Fibroblast of peridontal ligament (primary cell): Measurements from ENCODE around the gene LBH.

Experiments
- DNase-seq: peaks from one replicate; pipeline ENCODE4 v3.0.0-alpha.2; 2010; ENCODE audit errors: extremely low read depth

LBH gene

DNA sequence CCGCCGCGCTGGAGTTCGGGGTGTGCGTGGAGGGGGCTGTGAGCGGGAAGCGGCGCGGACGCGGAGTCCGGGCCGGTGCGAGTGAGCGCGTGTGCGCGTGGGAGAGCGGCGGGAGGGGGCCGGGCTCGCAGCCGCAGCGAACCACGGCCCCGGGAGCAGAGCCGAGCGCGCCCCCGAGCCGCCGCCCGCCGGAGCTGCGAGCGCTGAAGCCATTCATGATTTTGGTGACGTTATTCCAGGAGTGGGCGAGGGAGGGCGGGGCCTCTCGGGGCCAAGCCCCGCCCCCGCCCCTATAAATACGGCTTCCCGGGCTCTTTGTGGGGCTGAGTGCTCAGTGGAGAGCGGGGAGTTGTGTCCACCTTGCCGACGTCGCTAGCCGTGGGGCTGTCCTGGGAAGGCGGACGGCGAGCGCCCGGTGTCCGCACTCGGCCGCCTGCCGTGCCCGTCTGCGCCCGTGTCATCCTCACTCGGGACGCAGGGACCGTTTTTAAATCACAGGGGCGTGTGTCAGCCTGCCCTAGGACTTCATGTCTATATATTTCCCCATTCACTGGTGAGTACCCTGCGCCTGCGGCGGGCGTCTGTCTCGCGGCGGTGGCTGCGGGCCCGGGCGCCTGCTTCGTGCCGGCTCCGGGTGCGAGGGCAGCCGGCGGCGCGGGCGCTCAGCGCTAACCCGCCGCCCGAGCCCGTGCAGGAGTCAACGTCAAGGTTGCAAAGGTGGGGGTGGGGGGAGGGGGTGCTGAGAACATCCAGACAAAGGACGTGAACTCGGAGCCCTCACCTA, at the start of gene LBH:
TSS of gene LBH (plus strand) at position 323 of the 784 bp plus-strand sequence. CDS start at position 528, 205 bp downstream.
- peak; percentile 75 for DNase-seq

DNA sequence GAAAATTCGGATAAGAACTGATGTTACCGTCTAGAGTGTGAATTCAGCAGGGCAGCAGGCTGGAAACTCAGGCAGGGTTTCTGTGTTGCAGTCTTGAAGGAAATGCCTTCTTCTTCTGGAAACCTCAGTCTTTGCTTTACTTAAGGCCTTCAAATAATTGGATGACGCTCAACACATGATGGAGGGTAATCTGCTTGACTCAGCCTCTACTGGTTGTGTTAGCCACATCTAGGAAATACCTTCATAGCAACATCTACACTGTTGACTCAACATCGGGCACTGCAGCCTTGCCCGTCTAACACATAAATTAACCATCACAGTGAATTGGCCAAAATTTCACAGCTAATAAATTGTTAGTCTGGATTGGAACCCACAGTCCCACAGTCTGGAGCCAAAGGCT, 47.3 kb upstream of the LBH start:
- DNase-seq = no peak

DNA sequence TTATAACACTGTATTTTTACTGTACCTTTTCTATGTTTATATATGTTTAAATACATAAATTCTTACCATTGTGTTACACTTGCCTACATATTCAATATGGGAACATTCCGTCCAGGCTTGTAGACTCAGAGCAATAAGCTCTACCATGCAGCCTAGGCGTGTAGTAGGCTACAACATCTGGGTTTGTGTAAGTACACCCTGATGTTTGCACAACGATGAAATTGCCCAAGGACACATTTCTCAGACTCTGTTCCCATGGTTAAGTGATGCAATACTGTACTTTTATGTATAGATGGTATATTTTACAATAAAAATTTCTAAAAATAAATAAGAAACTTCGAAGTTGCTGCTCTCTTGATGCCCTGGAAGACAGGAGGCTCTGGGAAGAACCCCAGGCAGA, 46.2 kb upstream of the LBH start:
- no peak for DNase-seq

DNA sequence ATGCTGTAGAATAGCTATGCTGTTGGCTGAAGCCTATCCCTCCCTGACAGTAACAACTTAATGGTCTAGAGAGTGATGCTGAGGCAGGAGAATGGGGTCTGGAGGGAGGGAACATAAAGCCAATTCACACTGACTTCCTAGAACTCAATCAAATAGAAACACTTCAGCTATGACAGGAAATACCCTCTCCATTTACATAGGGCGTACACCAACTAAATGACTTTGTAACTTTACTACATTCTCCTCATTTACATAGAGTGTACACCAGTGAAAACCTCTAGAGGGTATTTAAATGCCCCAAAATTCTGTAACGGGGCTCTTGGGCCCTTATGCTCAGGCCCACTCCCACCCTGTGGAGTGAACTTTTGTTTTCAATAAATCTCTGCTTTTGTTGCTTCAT, 43.0 kb upstream of the LBH start:
- no peak for DNase-seq

DNA sequence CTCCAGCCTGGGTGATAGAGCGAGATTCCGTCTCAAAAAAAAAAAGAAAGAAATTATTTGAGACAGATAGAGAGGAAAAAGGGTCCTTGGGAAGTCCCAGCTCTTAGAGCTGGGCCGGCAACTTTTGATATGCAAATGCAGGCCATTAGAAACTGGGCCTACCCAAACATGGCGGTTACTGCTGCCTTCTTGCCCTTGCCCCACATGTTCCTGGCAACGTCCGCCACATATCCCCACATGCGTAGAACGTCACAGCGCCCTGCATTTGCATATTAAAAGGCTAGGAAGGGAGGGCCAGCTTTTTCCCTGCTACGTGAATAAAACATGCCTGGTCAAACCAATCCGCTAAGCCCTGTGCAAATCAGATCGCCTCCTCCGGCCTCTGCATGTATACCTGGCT, 40.7 kb upstream of the LBH start:
- no peak for DNase-seq

DNA sequence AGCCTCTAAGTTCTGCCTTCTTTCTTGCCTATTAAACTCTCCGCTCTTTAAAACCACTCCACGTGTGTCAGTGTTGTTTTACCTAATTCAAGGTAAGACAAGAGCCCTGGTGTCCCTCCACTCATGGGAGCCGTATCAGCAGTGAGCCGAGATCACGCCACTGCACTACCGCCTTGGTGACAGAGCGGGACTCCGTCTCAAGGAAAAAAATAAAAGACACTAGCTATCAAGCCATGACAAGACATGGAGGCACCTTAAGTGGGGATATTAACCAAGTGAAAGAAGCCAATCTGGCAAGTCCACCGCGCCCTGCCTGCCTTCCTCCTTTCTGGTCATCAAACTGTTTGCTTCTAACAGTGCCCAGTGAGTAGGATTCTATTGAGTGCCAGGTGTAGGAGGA, 40.2 kb upstream of the LBH start:
- no peak for DNase-seq

DNA sequence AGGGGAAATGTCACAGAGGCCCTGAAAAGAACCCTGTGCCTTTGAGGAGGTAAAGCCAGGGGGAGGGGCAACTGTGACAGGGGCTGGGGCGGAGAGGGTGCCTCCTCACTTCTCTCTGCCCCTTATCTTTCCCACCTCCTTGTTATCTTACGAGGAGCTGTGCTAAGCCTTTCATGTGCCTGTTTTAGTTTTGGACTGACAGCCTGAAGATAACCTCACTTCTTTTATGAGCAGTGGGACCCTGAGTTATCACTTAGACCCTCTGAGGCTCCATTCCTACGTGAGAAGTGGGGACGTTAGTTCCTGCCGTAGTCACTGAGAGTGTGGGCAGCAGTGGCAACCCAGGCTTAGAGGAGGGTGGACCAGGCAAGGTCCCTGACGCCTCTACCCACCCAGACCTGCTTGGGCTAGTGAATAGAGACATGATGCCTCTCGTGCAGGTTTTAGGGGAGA, 39.5 kb upstream of the LBH start:
- DNase-seq = no peak

DNA sequence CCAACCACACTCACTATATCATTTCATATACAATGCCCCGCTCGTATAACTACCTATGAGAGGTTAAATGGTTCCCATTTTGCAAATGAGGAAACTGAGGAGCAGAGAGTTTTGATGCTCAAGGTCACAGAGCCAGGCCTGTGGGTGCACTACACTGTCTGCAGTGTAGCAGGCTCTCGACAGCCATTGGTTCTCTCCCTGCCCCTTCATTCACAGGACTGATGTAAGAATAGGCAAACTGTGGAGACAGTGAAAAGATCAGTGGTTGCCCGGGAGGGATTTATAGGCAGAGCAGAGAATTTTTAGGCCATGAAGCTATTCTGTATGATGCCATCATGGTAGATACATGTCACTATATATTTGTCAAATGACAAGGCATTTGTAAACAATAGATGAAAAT, 39.0 kb upstream of the LBH start:
- DNase-seq = no peak

DNA sequence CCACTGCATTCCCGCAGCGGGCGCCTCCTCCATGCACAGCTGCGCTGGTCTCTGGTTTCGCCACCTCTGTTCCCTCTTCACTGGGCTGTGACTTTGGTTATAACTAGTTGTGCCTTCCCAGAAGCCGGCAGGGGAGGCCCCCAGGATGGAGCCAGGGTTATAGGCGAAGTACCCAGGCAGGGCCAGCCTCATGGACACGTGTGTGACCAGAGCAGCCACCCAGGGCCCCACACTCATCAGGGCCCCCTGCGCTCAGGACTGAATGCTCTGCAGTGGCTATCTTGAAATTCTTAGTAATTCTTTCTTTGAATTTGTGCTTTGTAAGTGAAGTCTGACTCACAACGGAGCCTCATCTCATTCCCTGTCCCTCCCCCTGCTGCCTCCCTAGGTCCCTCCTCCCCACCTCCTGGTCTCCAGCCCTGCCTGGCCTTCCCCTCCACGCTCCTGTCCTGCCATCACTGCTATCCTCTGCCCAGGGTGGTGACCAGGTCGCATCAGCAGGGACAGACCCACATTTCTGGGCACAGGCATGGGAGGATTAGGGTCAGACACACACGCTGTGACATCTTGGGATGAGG, 38.1 kb upstream of the LBH start:
- no peak for DNase-seq

DNA sequence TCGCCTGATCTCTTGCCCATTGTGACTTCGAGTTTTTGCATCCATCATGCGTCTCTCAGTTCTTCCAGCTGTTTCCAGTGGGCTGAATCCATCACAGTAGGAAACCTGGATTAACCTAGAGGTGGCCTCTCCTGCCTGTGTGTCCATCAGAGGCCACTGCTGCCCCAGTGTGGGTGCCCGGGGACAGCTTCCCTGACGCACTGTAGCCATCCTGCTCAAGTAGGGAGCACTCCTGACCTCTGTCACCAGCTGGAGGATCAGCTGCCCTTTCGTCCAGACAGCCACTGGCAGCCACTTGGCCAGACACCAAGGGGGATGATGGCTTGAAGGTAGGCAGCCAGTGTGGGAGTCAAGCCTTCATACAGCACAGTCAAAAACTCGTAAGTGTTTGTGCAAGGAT, 36.9 kb upstream of the LBH start:
- no peak for DNase-seq

DNA sequence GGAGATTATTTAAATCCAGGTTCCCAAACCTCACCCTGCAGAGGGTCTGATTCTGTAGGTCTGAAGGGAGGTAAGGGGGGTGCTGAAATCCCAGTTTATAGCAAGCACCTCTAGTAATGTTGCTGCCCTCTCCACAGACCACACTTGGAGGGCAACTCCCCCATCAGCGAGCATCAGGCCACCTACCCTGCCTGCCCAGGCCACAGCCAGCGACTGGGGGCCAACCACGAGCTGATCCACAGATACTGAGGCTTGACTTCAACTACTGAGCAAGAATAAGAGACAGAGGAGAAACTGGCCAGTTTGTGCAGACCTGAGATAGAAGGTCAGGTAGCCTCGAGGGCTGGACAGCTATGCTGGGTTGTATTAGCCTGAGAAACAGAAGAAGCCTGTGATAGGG, 36.3 kb upstream of the LBH start:
- DNase-seq = no peak

DNA sequence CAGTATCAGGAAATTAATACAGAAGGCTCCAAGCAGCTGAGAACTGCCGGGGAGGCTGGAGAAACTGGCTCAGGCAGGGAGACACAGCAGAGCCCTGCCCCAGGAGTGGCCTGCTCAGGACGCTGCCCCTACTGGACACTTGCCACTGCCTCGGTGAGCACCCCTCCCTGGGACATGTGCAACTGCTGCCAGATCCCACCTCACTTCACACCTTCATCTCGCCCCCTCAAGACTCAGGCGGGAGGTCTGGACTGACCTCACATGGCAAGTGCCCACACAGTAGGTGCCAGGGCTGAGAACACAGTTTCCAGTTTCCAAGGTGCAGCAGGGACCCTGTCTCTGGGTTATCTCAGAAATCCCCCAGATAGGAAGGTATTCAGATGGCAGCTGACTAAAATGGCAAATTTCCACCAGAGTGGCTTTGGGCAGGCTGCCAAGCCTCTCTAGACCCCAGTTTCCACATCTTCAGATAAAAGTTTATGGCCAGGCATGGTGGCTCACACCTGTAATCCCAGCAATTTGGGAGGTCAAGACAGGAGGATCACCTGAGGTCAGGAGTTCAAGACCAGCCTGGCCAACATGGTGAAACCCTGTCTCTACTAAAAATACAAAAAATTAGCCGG, 33.7 kb upstream of the LBH start:
- no peak for DNase-seq

DNA sequence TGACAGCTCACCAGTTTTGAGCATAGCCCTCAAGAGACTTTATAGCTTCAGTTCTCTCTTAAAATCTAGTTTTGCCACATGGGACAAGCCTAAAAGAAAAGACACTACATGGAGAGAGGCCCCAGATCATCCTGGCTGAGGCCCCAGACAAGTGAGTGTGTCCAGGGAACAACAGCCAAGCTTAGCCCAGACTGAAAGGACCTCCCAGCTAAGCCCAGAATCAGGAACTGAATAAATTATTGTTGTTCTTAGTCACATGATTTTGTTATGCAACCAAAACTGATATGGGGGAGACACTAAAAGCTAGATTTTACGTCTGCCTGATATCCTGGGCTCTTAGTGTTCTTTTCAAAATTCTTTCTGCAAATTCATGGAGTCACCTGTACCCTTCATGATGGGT, 29.3 kb upstream of the LBH start:
- no peak for DNase-seq

DNA sequence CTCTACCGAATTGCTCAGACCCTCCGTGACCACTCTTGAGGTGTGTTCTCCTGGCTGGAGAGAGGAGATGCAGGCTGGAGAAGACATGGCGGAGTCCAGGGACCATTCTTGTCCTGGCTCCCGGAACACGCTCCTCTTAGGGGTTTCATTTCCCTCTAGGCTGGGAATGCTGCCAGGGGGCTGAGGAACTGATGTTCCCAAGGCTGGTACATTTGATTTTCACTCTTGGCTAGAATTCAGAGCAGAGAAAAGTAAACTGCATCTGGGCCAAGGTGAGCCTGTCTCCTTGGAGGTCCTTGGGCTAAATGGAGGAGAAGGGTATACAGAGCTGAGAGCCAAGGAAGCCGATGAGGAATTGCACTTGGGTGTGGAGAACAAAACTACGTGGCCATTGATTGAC, 28.2 kb upstream of the LBH start:
- no peak for DNase-seq

DNA sequence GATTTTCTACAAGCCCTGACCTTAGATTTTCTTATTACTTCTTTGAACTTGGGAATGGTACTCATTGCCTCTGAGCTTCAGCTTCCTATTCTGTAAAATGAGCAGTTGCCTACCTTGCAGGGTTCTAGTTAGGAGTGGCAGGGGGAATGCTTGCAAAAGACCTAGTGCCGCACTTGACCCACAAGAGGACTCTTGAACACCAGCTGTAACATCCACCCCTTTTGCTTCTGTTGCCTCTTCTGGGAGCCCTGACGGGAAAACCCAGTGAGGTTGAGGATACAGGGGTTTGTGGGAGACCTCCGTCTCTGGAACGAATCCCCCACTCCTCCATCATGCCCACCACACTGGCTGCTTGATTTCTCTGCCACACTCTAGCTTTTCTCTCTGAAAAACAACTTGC, 27.1 kb upstream of the LBH start:
- DNase-seq = no peak

DNA sequence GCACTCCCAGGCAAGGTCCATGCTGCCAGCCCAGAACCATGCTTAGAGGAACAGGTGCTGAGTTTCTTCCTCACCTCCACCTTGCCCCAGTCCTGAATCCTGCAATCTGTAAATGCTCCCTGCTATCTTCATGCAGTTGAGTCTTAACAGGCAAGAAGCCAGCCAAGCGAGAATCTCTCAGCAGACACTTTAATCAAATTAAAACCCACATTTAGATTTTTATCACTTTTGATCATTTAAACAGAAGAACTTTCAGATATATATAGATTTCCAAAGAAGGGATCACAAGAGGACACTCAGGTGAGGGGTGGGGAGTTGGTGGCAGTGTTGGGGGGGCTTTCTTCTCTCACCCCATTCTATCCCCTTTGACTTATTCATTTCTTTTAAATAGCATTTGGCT, 25.9 kb upstream of the LBH start:
- DNase-seq = no peak

DNA sequence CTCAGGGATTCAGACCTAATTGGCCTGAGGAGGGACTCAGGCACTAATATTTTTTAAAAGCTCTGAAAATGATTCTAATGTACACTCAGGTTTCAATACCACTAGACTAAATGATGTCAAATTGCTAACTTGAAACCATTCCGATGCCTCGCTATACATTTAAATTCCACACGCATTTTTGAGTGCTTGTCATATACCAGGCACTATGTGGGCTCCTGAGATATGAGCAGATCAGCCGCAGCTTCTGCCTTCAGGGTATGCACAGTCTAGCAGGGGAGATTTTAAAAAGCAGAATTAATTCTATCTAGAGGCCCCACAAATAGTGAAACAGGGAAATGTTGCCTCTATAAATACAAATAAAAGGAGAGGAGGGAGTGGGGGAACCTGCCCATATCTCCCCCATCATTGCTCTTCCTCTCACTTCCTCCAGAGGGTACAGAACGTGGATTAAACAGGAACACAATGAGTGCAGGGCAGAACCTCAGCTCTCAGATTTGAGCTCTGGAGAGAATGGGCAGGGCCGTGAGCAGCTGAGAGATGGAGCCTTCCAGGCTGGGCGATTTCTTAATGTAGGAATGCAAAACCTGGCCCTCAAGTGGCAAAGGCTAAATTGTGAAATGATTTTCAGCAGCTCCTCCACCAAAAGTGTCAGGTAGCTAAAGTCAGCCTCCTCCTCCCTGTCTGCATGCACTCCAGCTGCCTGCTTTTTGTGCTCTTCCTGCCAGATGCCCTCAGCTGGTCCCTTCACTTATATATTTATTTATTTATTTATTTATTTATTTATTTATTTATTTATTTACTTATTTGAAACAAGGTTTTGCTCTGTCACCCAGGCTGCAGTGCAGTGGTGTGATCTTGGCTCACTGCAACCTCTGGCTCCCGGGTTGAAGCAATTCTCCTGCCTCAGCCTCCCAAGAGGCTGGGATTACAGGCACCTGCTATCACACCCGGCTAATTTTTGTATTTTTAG, 24.6 kb upstream of the LBH start:
- DNase-seq = no peak

DNA sequence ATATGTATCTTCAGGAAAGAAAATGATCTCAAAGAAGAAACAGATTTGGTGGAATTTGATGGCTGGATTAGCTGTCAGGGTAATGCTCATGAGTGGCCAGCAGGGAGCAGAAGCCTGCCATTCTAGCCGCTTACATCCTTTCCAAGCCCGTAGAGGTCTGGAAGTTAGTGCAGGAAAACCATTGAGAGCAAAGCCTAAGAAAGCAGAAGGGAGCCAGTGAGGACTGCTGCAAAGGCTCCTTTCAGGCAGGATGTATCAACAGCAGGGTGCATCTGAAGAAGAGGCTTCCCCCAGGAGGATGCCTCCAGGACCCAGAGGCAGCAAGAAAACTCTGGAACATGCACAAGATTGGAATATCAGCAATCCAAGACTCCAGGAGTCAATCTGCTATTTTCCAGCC, 22.9 kb upstream of the LBH start:
- peak; percentile 85 for DNase-seq

DNA sequence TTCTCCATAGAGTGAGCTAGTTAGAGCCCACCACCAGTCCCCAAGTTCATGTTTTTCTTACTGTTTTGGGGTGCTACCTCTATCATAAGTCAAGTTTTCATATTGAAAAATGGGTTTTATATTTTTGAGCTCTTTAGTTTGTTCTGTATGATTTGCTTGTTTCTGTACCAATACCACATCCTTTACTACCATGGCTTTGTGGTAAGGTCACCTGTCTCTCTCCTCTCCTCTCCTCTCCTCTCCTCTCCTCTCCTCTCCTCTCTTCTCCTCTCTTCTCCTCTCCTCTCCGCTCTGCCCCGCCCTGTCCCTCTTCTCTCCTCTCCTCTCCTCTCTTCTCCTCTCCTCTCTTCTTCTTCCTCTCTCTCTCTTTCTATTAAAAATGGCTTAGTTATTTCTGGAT, 22.1 kb upstream of the LBH start:
- DNase-seq = no peak

DNA sequence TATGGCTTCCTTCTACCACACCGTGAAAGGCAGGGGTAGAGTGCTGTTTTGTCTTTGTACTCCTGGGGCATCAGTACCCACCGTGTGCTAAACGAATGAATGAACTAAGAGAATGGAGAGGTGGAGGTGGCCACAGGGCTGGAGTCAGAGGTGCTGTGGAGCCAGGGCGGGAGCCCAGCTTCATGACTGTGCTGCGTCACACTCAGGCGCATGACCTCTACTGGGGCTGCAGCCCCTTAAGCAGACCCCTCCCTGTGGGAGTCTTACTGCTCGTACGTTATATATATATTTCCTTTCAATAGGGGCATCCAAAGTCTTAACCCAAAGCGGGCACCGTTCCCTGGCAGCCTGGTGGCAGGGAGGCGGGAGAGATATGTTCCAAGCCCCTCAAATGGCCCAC, 18.0 kb upstream of the LBH start:
- no peak for DNase-seq

DNA sequence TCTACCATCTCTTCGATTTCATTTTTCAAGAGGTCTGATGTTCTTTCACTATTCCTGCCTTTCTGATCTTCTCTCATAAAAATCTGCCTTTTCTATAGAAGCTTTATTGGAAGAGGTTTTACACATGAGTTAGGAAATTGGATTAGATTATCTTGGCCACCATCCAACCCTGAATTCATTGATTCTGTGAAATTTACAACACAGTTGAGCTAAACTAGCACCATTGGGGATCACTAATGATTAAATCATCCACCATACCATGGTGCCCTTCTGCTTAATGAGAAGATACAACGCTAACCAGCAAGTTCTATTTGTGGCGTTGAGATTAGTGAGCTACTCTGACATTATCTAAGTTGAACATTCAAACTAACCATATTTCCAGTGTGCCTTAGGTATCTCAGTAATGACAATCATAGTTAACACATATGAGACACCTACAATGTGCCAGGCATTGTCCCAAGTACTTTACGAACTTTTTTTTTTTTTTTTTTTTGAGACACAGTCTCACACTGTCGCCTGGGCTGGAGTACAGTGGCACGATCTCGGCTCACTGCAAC, 17.3 kb upstream of the LBH start:
- DNase-seq = no peak

DNA sequence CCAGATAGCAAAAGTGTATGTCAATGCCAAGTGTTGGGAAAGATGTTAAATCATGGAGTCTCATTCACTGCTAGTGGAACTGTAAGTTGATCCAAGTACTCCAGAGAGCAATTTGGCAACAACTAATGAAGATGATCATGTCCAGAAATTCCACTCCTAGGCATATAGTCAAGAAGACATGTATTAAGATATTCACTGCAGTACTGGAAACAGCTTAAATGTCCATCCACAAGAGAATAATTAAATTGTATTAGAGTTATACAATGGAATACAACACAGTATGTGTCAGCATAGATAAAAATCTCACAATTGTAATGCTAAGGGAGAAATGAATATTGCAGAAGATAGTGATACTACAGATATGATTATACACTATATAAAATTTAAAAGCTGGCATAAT, 15.2 kb upstream of the LBH start:
- DNase-seq = peak; percentile 48
